ENCODE data around the gene DOCK4. TPM values are rescaled to one million over a fixed set of nuclear protein-coding genes. Genes with fewer than 3 reads are reported as not detected.

Gene DOCK4
- total RNA-seq, 1 donor from 2014 or later = 43.5 TPM

DNA sequence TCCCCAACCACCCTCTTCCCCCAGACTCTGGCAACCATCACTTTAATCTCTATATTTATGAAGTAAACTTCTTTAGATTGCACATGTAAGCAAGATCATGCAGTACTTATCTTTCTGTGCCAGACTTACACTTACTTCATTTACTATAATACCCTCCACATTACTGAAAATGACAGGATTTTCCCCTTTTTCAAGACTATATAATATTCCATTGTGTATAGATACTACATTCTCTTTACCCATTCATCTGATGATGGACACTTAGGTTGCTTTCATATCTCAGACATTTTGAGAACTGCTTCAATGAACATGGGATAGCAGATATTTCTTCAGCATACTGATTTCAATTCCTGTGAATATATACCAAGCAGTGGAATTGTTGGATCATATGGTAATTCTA lies 4.4 kb downstream of the DOCK4 start:
- Histone ChIP-seq H3K9me3 (no peaks in the 10 kb centered on the region), H3K4me1 (peaks cover 0 to 3% of the 10 kb centered on the region in 2 donors), H3K27me3 (no peaks in the 10 kb centered on the region), H3K27ac (no peak overlapping the region), H3K4me3 (no peak overlapping the region), H3K36me3 (no peaks in the 10 kb centered on the region)
- DNase-seq (ENCODE audit: low spot score in 2 of 2) = no peak
- intact Hi-C loops (cut with DNase I) = loop anchor here (10.0 kb wide), 2 partner anchors 637 to 733 kb away; partner anchors contain the start of gene IMMP2L
- TF ChIP-seq, protein P1, sequence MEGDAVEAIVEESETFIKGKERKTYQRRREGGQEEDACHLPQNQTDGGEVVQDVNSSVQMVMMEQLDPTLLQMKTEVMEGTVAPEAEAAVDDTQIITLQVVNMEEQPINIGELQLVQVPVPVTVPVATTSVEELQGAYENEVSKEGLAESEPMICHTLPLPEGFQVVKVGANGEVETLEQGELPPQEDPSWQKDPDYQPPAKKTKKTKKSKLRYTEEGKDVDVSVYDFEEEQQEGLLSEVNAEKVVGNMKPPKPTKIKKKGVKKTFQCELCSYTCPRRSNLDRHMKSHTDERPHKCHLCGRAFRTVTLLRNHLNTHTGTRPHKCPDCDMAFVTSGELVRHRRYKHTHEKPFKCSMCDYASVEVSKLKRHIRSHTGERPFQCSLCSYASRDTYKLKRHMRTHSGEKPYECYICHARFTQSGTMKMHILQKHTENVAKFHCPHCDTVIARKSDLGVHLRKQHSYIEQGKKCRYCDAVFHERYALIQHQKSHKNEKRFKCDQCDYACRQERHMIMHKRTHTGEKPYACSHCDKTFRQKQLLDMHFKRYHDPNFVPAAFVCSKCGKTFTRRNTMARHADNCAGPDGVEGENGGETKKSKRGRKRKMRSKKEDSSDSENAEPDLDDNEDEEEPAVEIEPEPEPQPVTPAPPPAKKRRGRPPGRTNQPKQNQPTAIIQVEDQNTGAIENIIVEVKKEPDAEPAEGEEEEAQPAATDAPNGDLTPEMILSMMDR (IDR thresholded peaks at IDR 0.05) = no peak

DNA sequence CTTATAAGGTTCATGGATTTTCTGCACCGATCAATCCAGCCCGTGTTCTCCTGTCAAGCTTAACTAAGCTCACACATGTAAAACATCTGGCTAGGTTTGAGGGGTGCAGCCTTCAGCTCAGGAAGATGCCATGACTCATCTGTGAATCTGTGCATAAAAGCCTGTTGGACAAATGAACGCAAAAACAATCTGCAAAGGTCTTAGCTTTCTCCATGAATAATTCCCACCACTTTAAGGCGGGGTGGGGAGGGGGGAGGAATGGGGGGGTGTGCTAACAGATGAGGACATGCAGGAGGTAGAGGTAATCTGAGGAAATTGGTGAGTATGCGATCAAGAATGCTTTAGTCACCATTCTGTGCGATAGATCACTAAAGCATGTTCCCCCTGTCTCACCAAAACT lies 4.8 kb downstream of the DOCK4 start:
- Histone ChIP-seq H3K4me3 (no peak overlapping the region), H3K36me3 (no peaks in the 10 kb centered on the region), H3K4me1 (peaks cover 0 to 3% of the 10 kb centered on the region in 2 donors), H3K27me3 (no peaks in the 10 kb centered on the region), H3K27ac (no peak overlapping the region), H3K9me3 (no peaks in the 10 kb centered on the region)
- intact Hi-C loops (cut with DNase I) = loop anchor here (10.0 kb wide), 2 partner anchors 637 to 733 kb away; partner anchors contain the start of gene IMMP2L
- no peak for DNase-seq (ENCODE audit: low spot score in 2 of 2)
- TF ChIP-seq, protein P1 (IDR thresholded peaks at IDR 0.05) = no peak

DNA sequence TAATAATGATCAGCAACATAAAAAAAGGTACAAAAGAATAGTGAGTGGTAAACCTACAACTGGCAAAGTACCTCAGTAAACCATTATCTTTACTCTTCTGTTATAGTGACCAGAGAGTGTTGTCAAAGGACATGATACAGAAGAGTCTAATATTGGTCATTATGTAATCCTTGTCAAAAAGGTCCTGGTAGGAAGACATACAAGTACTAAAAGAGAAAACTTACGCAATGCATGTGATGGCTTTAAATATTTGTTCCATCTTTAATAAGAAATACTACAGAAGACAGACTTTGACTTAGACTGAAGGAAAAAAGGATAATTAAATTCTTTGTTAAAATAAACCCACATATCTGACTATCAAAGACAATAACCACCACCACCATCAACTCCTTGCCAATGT lies 6.5 kb downstream of the DOCK4 start:
- TF ChIP-seq, protein P1 (IDR thresholded peaks at IDR 0.05) = no peak
- intact Hi-C loops (cut with DNase I) = loop anchor here (10.0 kb wide), 2 partner anchors 635 to 735 kb away; partner anchors contain the start of gene IMMP2L
- DNase-seq (ENCODE audit: low spot score in 2 of 2) = no peak
- H3K4me1 ChIP-seq = no peaks in the 10 kb centered on the region
- no peak overlapping the region for H3K27ac ChIP-seq
- no peak overlapping the region for H3K4me3 ChIP-seq
- no peaks in the 10 kb centered on the region for H3K9me3 ChIP-seq
- no peaks in the 10 kb centered on the region for H3K27me3 ChIP-seq
- H3K36me3 ChIP-seq = no peaks in the 10 kb centered on the region

DNA sequence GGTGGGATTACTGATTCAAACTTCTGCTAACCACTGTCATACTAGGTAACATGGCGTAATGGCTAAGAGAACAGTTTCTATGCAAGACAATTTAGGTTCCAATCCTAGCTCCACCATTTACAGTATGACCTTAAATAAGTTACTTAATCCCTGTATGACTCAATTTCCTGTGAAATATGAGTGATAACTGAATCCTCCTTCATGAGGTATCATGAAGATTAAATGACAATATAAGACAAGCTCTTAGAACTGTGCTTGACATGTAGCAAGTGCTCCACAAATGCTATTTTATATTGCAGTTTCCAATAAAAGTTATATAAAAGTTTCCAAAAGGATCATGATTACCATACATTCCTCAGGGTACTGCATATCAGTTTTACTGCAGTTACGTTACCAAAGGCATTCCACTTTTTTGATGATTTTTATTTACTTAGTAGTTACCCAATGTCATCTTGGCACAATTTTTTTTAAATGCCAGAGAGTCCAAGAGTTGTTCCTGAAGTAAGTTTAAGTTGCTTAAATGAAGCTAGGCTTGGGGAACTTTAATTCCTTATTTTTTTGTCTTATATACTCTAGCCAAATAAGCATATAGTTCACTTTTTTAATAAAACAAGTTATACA lies 7.1 kb downstream of the DOCK4 start:
- intact Hi-C loops (cut with DNase I) = no loop called here
- DNase-seq (ENCODE audit: low spot score in 2 of 2) = no peak
- no peak overlapping the region for H3K4me3 ChIP-seq
- no peaks in the 10 kb centered on the region for H3K4me1 ChIP-seq
- TF ChIP-seq, protein P1 (IDR thresholded peaks at IDR 0.05) = no peak
- no peaks in the 10 kb centered on the region for H3K36me3 ChIP-seq
- H3K27ac ChIP-seq = no peak overlapping the region
- no peaks in the 10 kb centered on the region for H3K9me3 ChIP-seq
- H3K27me3 ChIP-seq = no peaks in the 10 kb centered on the region

DNA sequence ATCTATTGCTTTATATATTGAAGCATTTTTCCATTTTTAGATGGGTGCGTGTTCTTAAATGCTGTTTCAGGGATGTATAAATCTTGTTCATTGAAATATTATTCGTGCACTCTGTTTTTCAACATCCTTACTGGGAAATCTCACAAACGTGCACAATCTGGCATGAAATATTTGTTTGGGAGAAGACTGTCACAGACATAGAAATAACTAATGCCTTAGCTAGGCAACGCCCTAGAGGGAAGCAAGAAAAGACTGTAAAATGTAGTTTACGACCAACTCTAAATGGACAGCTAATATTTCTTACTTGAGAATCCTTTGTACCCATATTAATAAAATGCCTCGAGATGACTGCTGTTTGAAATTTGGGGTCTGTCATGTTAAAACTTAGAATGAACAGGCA lies 8.9 kb downstream of the DOCK4 start:
- no peaks in the 10 kb centered on the region for H3K27me3 ChIP-seq
- H3K9me3 ChIP-seq = no peaks in the 10 kb centered on the region
- TF ChIP-seq, protein P1 (IDR thresholded peaks at IDR 0.05) = no peak
- intact Hi-C loops (cut with DNase I) = no loop called here
- no peak overlapping the region for H3K27ac ChIP-seq
- no peak overlapping the region for H3K4me3 ChIP-seq
- DNase-seq (ENCODE audit: low spot score in 2 of 2) = no peak
- no peaks in the 10 kb centered on the region for H3K36me3 ChIP-seq
- H3K4me1 ChIP-seq = peaks cover 0 to 2% of the 10 kb centered on the region in 2 donors
